Activated CD4-positive, alpha-beta T cell treated with anti-CD3 and anti-CD28 coated beads, Interleukin-2, Interleukin-4, amounts not matched to agents 100 ng/mL and 50 ng/mL, durations not matched to agents 16 hours and 8 hours (primary cell): ENCODE results near the gene MRAS.
"Not testable (repeated sequence)": the region's sequence is repeated elsewhere in the genome, so short reads cannot be mapped to it uniquely, and the experiment has no call there.

Source experiments
- DNase-seq: peaks from one replicate; pipeline ENCODE4 v3.0.0-alpha.2; 2020; ENCODE audit warnings: low spot score

The MRAS gene

DNA sequence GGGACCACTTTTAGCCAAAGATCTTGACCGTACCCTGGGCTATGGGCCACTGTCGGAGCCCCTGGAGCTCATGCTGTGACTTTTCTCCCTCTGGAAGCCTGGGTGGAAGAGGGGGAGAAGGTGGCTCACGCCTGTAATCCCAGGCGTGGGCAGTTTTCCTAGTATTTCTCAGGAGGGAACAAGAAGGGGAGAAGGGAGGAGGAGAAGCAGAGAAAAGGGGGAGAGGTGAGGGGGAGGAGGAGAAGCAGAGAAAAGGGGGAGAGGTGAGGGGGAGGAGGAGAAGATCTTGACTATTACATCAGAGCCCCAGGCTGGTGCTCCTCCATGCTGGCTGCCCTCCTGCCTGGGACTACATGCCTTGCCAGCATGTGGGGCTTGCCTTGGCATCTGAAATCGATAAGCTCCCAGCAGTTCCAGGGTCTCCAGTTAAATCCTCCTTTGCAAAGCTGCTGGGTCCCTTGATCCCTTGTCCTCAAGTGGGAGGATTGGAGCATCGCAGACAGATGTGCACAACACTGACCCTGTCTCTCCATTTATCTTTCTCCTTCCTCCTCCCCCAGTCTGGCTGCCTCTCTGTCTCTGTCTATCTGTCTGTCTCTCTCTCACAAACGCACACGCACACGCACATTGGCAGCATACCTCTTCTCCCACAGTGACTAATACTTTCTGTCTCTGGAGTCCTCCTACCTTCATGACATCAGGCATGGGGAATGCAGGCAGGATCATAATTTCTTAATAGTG, 41.6 kb downstream of the MRAS start:
- DNase-seq, result no peak

DNA sequence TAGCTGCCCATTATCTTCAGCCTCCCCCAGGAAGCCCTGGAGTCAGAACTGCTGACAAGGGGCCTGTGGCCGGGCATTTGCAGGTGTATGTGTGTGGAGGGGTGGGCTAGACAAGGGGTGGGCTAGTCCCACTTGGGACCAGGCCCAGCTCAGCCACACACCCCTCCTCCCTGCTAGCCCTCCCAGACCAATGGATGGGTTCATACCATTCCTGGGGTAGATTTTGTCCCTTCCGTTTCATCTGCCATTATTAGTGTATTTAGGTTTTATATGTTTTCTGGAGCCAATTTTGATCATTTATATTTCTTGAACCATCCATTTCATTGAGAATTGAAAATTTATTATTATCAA, 42.2 kb downstream of the MRAS start:
- DNase-seq, result no peak

DNA sequence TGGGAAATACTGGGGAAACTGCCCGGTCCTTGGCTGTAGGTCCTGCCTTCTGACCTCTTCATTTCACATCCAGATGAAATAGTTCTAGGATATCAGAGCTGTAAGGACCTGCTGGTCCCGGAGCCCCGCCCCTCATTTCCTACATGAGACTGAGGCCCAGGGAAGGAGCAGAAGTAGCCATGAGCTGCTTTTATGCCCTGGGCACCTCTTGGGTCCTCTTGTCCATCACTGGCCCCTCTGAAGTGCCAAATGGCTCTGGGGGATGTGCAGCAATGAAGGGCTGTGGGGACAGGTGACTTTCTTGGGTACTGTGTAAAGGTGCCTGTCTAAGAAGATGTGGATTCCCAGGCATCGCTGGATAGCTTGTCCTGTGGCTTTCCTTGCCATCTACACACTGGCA, 45.8 kb downstream of the MRAS start:
- no peak for DNase-seq

DNA sequence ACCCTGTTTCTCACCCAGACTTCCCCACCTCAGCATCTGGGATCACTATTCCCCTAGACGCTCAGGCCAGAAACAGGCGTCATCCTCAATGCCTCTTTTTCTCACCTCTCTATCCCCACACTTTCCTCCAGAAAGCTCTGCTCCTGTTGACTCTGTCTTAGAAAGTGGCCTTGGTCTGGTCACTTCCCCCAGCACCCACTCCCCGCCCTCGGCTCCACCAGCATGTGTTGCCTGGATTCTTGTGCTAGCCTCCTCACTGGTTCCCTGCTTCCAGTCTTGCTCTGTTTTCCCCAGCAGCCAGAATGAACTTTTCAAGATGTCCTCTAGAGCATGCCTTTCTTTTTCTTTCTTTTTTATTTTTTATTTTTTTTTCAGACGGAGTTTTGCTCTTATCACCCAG, 46.3 kb downstream of the MRAS start:
- DNase-seq, result no peak

DNA sequence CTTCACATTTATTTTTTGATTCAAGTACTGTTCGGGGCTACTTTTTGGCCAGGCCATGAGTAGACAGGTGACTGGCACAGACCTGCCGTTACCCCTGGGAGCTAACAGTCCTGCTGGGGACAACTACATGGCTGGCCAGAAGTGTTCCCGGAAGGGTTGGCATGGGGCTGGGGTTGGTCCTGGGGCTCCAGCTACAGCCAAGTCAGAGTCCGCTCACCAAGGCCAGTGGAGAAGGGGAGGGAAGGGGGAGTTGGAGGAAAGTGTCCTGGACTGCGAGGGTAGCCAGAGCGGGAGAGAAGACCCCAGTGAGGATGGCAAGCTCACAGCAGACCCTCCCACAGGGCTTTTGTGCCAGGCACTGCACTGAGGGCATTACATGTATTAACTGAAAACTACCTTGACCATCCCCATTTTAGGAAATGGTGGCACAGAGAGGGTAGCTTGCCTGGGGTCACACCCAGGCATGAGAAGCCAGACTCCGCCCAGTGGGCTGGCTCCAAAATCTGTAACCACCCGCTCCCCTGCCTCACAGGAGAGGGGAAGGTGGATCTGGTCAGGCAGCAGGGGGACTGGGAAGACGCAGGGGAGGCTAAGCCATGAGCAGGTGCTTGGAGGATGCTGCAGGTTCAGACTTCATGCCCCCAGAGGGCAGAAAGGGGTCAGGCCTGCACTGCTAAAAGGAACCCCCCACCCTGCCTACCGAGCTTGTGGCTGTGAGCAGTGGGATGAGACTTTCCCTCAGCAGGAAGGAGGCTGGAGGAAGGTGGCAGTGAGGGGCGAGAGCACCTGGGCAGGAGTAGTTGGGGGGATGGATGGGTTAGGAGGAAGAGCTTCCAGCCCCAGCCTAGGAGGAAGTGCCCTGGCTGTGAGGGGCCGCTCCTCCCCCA, 47.7 kb downstream of the MRAS start:
- DNase-seq, result no peak

DNA sequence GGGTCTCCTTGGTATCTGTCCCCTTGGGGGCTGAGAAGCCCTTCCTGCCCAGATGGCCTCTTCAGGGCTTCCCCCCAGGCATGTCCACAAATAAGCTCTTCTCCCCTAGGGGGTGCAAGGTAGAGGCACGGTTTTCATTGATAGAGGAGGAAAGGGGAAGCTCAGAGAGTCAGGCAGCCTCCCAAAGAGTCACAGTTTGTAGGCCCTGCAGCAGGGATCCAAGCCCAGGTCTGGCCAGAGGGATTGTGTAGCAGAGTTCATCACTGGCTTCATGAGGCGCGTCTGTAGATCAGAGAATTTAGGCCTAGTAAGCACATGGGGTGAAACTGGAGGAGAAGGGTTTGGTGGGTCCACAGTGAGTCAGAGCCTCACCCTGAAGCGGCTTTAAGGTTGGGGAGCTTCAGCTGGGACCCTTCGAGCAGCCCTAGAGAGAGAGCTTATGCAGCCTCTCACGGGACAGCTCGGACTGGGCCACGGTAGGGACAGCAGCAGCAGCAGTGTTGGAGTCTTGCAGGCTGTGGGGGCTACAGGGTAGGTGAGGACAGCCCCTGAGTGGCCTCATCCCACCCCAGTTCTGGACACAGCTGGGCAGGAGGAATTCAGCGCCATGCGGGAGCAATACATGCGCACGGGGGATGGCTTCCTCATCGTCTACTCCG, 48.5 kb downstream of the MRAS start:
- DNase-seq, result no peak

DNA sequence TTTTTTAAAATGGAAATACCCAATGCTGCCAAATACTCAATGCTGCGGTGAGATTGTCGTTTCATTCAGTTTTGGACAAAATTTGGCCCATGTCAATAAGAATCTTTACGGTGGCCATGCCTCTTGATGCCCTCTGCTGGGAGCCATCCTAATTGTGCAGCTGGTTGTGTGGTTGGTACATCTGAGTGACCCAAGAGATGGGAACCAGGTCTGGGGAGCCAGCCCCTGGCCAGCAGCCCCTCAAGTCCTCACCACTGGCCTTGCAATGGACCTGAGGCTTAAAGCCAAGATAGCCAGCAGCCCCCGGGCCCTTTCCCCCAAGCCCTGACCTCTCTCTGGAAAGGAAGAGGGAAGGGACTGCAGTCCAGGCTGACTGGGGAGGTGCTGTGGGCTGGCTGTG, 49.6 kb downstream of the MRAS start:
- no peak for DNase-seq

DNA sequence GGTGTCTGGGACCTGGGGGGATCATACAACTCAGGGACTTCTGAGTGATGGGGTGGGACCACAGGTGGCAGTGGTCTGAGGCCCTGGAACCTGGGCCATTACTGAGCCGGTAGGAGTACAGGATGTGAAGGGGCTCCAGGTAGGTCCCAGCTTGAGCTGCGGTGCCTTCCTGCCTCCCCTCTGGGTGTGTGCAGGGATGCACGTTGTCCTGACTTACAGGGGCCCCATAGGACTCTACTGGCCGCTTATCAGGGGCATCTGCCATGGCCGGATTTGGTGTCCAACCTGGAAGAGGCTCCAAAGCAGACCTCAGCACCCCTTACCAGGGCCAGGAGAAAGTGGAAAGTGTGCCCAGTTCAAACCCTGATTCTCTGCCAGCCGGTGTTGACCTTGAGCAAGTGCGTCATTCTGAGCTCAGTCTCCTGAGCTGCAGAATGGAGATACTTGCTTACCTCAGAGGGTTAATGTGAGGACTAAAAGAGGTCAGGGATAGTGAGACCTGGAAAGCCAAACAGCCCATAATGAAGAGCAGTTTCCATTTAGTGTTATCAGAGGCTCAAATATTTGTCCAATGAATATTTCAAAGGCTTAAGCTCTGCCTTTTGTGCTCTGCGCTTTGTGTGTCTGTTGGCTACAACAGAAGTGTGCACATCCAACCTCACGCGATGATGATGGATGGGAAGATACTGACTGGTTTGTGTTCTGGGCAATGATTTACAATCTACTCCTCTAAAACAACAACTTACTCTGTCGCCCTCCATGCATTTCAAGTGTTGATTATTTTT, 50.6 kb downstream of the MRAS start:
- no peak for DNase-seq

DNA sequence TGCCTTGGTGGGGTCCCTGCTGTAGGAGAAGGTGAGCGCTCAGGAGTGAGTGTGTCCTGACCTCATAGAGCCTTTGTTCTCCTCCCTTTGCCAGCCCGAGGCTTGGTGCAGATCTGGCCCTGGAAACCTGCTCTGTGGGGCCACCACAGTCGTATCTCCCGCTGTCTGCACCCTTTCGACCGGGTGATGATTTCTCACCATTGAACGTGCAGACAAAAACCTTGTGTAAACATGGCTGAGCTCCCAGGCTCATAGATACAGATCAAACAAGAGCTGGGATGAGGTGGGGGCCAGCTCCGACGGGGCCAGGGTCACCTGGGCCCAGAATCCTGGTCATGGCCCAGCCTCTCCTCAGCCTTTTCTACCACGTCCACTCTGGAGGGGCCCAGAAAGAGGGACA, 51.4 kb downstream of the MRAS start:
- DNase-seq, result no peak

DNA sequence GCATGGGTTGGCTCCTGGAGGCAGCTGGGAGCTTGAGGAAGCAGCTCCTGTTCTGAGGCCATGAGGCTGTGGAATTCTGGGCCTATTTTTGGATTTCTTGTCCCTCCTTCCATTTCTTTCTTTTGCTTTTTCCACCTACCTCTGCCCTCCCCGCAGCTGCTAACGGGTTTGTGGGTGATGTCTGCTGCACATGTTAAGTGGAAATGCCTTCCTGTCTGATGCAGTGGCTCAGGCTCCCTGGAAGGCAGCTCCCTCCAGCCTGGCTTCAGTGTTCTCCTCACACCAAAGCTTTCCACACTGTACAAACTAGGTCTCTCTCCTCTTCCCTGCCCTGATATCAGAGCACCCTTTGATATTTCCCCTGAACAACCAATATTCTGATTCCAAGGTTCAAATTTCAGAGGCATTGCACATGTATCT, 52.3 kb downstream of the MRAS start:
- DNase-seq, result no peak

DNA sequence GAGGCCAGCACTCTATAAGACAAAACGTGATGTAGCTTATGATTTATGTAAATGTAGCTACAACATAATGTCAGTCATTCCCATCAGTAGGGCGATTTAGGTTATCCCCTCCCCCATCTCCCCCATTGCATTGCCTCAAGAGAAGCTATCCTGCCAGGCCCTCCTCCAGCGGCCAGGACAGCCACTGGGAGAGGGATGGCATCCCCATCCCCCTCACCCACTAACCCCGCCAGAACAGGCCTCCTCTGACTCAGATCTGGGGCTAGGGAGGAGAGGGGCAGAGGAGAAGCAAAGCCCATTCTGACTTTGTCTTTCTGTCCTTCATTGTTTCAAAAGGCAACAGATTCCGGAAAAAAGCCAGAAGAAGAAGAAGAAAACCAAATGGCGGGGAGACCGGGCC, 53.5 kb downstream of the MRAS start:
- DNase-seq, result no peak

DNA sequence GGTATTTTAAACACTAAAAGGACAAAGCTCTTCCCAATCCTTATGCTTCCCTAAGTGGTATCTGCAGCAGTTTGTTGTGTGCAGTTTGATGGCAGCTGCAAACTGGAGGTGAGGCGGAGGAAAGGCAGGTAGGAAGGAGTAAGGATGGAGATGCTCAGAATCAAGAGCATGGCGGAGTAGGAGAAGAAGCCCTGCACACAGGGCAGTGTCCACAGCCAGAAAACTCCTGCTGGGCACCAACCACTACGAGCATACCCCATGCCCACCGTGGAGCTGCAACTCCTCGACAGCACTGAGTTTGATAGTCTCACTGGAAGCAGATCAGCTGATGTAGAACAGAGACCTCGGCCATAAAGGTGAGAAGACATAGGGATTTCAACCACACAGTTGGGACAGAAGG, 55.7 kb downstream of the MRAS start:
- no peak for DNase-seq

DNA sequence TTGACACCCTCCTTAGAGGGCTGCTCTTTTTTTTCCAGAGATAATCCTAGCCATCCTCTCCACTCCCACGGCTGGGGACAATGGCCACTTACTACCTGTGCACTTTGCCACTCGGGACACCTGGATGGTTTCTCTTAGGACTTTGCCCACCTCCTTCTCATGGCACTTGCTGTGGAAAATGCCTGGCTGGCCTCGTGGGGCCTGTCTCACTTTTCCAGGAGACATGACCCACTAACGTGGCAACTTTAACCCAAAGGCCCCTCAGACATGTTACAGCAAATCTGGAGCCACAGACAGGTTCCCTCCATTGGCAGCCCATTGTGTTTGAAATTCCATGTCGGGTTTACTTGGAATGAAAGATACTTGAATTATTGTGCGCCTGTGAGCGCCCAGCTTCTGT, 56.6 kb downstream of the MRAS start:
- no peak for DNase-seq

DNA sequence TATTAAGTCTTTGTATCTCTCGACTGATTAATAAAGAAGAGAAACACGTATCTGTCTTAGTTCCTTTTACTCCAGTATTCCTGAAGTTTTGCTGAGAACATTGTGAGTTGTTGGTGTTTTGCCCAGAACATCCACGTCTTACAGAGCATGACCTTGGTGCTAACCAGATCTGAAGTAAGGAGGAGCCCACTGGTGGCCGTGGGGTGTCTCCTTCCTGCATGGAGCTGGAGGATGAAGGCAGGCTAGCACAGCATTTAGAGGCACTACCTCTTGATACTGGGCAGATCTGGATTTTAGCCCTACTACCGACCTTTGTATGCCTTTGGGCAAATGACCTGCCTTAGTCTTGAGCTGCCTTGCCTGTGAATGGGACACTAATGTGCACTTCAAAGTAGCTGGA, 57.1 kb downstream of the MRAS start:
- DNase-seq, result no peak

DNA sequence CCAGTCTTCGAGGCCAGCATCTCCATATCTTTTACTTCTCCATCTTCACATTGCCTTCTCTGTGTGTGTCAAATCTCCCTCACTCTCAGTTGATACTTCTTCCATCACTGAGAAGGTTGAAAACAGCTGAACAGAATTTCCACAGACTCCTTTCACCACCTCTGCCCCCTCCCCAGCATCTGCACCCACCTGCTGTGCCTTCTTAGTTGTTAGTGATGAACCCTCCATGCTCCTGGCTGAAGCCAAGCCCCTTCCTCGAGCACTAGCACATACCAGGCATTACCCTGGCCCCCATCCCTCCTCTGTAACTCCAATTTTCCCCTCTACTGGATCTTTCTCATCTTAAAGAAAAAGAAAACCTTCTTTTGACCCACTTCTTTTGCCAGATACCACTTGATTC, 58.2 kb downstream of the MRAS start:
- DNase-seq, result no peak

DNA sequence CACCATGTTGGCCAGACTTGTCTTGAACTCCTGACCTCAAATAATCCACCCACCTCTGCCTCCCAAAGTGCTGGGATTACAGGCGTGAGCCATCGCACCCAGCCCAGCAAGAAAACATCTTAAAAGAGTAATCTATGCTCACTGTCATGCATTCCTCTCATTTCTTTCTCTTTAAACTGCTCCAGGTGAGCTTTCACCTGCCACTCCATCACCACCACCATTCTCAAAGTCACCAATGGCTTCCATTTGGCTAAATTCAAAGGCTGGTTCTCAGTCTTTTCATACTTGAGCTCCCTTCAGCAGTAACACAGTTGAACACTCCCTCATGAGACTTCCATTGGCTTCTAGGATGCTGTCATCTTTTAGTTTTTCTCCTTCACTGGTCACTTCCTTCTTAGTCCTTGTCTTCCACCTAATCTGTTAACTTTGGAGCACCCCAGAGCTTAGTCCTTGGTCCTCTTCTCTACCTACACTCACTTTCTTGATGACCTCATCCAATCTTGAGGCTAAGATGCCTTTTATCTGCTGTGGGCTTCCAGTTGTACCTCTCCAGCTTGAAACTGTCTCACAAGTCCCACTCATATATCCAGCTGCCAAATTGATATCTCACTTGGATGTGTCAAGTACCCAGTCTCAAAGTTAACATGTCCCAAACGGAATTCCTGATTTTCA, 59.0 kb downstream of the MRAS start:
- no peak for DNase-seq

DNA sequence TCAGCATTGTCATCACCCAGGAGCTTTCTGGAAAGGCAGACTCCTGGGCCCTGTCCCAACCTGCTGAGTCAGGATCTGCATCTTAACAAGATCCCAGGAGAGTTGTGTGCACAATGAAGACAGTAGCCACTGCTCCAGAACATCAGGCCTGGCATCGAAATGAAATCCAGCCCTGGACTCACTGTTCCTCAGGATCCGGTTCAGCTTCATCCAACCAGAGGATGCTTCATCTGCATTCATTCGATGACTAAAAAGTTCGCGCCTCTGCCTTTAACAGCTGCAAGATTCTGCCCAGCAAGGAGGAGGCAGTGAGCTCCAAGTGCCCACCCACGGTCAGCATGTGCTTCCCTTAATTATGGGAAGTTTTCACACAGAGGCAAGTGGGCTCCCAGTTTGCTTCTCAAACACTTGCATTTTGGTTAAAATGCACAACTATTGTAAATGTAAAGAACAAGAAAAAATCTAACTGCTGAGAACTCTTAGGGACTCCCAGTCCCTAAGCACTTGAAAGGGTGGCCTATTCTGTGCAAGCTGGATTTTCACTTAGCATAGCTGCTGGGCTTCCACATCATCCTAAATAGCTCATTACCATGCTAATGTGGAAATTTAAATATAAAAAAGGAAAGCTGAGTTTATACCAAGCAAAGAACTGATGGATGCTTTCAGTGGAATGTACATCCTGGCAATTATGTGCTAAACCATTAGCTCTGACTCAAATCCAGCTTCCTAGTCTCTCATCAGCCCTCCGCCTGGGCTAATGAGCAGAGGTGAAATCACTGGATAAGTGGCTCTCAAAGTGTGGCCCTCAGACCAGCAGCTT, 60.6 kb downstream of the MRAS start:
- DNase-seq, result no peak

DNA sequence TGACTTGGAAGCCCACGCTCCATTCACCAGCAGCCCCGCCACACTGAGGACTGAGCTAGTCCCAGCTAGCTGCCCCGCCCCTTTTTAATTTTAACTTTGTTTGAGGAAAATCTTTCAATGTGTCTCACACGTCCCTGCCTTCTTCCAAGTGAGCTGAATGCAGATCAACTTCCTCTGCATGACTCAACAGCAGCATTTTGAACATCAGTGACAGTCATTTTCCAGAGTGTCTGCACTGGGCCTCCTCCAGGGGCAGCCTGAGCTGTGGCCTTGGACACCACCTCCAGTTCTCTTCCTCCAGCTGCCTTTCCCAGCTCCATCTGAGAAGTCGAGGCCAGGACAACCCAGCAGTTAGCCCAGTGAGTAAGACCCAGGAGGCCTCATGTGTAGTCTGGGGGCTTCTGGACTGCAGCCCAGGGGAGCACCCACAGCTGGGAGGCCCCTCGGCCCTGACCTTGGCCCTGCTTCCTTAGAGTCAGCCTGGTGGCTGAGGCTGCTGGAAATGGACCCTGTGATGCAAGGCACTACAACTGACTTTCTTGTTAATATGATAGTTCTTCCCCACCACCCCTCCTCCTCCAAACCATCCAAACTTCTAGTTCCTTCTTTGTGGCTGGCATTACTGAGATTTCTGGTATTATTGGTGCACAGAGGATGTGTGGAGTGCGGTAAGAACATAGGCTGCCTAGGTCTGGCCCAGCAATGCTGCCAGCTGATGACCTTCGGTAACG, 64.6 kb downstream of the MRAS start:
- no peak for DNase-seq

DNA sequence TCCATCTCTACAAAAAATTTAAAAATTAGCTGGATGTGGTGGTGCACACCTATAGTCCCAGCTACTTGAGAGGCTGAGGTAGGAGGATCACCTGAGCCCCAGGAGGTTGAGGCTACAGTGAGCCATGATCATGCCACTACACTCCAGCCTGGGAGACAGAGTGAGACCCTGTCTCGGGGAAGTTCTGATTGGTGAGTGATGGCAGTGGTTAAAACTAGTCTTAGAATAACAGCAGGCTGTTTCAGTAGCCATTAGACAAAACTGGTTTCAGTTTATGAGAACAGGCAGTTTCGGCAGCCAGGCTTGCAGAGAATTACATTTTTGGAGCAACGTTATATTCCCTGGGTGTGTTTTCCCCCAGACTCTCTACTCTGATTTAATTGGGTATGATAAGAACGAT, 67.9 kb downstream of the MRAS start:
- not testable (repeated sequence) for DNase-seq

DNA sequence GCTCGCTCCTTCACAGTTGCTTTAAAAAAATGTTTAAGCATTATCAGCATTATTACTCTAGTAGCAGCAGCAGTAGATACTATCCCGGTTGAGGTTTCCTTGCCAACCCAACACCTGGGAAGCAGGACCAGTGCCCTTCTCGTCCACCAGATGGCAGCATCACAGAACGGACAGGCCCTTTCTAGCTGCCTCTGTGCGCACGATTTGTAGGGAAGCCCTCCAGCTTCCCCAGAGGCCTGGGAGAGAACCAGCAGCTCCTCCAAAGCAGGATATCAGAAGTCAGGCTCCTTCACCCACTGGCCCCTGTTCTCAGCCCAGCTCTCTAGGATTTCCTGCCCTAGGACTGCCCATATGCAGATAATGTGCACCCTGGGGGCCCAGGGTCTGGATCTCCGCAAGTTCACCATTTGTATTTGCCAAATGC, 69.2 kb downstream of the MRAS start:
- peak; percentile 70 for DNase-seq
